SK-N-SH (cell line): ENCODE data around the gene KIZ. TPM values are rescaled to one million over a fixed set of nuclear protein-coding genes. Genes with fewer than 3 reads are reported as not detected.

Experiments
- CTCF ChIA-PET: fragments of 300-600, 350-600 bp; formaldehyde crosslinking; extraction: SDS; loops from one replicate; lab custom pipeline; 2021; lab: Yijun Ruan, JAX
- POLR2A ChIA-PET: fragments of 350-600 bp; sonication (Branson Sonifier 250); formaldehyde crosslinking; extraction: SDS; loops from one replicate; lab custom pipeline; 2020; ENCODE audit warnings: antibody characterized with exemption, inconsistent platforms; lab: Yijun Ruan, JAX
- DNase-seq: peaks from one replicate; pipeline ENCODE4 v3.0.0; 2012
- H2AFZ ChIP-seq: fragments of 200-600 bp; sonication (generic); 2 replicates; pipeline ENCODE4 v1.8.1; 2016; ENCODE audit warnings: antibody characterized with exemption, mild to moderate bottlenecking, low read depth
- H3F3A ChIP-seq: fragments of 200-600 bp; sonication (generic); replicated peaks from 2 replicates; pipeline ENCODE3; 2016; ENCODE audit warnings: antibody characterized with exemption, mild to moderate bottlenecking; ENCODE audit not compliant: insufficient read depth
- H3K27ac ChIP-seq, 2 experiments: fragments of 200-500 bp in 1 of 2; fragments of 200-600 bp in 1 of 2; sonication (Bioruptor generic) in 1 of 2; sonication (generic), shearing (Covaris generic) in 1 of 2; 2 replicates each; pipeline versions ENCODE4 v1.5.1 to v1.6.1; 2014 to 2016; ENCODE audit warnings: low read depth in 2 of 2, inconsistent platforms in 1 of 2, low read length in 1 of 2, mild to moderate bottlenecking in 1 of 2, mixed read lengths in 1 of 2
- H3K27me3 ChIP-seq: fragments of 200-600 bp; sonication (generic), shearing (Covaris generic); 2 replicates; pipeline ENCODE4 v1.6.1; 2016; ENCODE audit warnings: mixed run types; ENCODE audit not compliant: insufficient read depth
- H3K36me3 ChIP-seq, 2 experiments: fragments of 200-500 bp in 1 of 2; fragments of 200-600 bp in 1 of 2; sonication (Bioruptor generic) in 1 of 2; sonication (generic) in 1 of 2; replicated peaks in 1 of 2; 2 replicates each; pipeline versions ENCODE3 to v1.5.1; 2014 to 2016; ENCODE audit warnings: low read length in 1 of 2, mild to moderate bottlenecking in 1 of 2; ENCODE audit not compliant: insufficient read depth in 2 of 2, control insufficient read depth in 1 of 2
- H3K4me1 ChIP-seq, 2 experiments: fragments of 200-500 bp in 1 of 2; fragments of 200-600 bp in 1 of 2; sonication (Bioruptor generic) in 1 of 2; sonication (generic), shearing (Covaris generic) in 1 of 2; 2 replicates each; pipeline versions ENCODE4 v1.5.1 to v1.6.1; 2014 to 2016; ENCODE audit warnings: low read depth in 1 of 2, low read length in 1 of 2, mixed run types in 1 of 2; ENCODE audit not compliant: insufficient read depth in 2 of 2, control insufficient read depth in 1 of 2
- H3K4me2 ChIP-seq: fragments of 200-600 bp; sonication (generic), shearing (Covaris generic); 2 replicates; pipeline ENCODE4 v1.6.1; 2017; ENCODE audit warnings: mixed run types
- H3K4me3 ChIP-seq, 2 experiments: fragments of 200-500 bp in 1 of 2; fragments of 200-600 bp in 1 of 2; sonication (Bioruptor generic) in 1 of 2; sonication (generic), shearing (Covaris generic) in 1 of 2; 2 replicates each; pipeline versions ENCODE4 v1.5.1 to v1.8.1; 2014 to 2016; ENCODE audit warnings: low read depth in 2 of 2, inconsistent platforms in 1 of 2, low read length in 1 of 2, mild to moderate bottlenecking in 1 of 2, mixed read lengths in 1 of 2, moderate library complexity in 1 of 2
- H3K79me2 ChIP-seq: fragments of 200-600 bp; sonication (generic); 2 replicates; pipeline ENCODE4 v1.8.1; 2017; ENCODE audit warnings: mild to moderate bottlenecking; ENCODE audit not compliant: insufficient read depth
- H3K9ac ChIP-seq: fragments of 200-600 bp; sonication (generic); 2 replicates; pipeline ENCODE4 v1.6.1; 2017; ENCODE audit warnings: mixed run types
- H3K9me2 ChIP-seq: fragments of 200-600 bp; sonication (generic); 2 replicates; pipeline ENCODE4 v1.6.1; 2017; ENCODE audit warnings: mixed run types
- H3K9me3 ChIP-seq: fragments of 200-600 bp; sonication (generic); 2 replicates; pipeline ENCODE4 v1.6.1; 2017; ENCODE audit warnings: mixed run types, mild to moderate bottlenecking, moderate library complexity
- H4K20me1 ChIP-seq: fragments of 200-600 bp; sonication (generic); 2 replicates; pipeline ENCODE4 v1.6.1; 2017; ENCODE audit warnings: mild to moderate bottlenecking, mixed run types; ENCODE audit not compliant: insufficient read depth
- CTCF ChIP-seq: fragments of 200-600 bp; sonication (generic); IDR thresholded peaks from 2 replicates; pipeline ENCODE4 v1.6.1; 2017; ENCODE audit warnings: antibody characterized with exemption, mild to moderate bottlenecking, moderate library complexity
- ELF1 ChIP-seq: IDR thresholded peaks from 2 replicates; pipeline ENCODE4 v1.4.0; 2012
- EP300 ChIP-seq, 2 experiments: IDR thresholded peaks; 2 replicates each; pipeline versions ENCODE4 v1.4.0 to v1.6.1; 2012; ENCODE audit warnings: borderline replicate concordance in 1 of 2, low read depth in 1 of 2, low read length in 1 of 2
- EZH2phosphoT487 ChIP-seq: fragments of 200-600 bp; sonication (generic); IDR thresholded peaks from 2 replicates; pipeline ENCODE4 v1.6.1; 2017; ENCODE audit warnings: low read depth, mixed run types, mild to moderate bottlenecking, antibody characterized with exemption, moderate library complexity, borderline replicate concordance
- GABPA ChIP-seq: IDR thresholded peaks from 2 replicates; pipeline ENCODE4 v1.4.0; 2012; ENCODE audit warnings: low read depth, mild to moderate bottlenecking
- MAX ChIP-seq: IDR thresholded peaks from 2 replicates; pipeline ENCODE4 v1.4.0; 2012; ENCODE audit warnings: low read depth
- MEF2A ChIP-seq: IDR thresholded peaks from 2 replicates; pipeline ENCODE4 v1.4.0; 2012; ENCODE audit warnings: low read depth, borderline replicate concordance
- PBX3 ChIP-seq: IDR thresholded peaks from 2 replicates; pipeline ENCODE4; 2012
- POLR2AphosphoS5 ChIP-seq: IDR thresholded peaks from 2 replicates; pipeline ENCODE4 v1.6.1; 2012; ENCODE audit warnings: low read depth, low read length
- RFX5 ChIP-seq: IDR thresholded peaks from 2 replicates; pipeline ENCODE4 v1.6.1; 2012; ENCODE audit warnings: mild to moderate bottlenecking, improper control_type of control experiment, low read length
- RXRA ChIP-seq: IDR thresholded peaks from 2 replicates; pipeline ENCODE4 v1.4.0; 2012; ENCODE audit warnings: low read depth, mild to moderate bottlenecking, borderline replicate concordance
- SMC3 ChIP-seq: IDR thresholded peaks from 2 replicates; pipeline ENCODE4 v1.6.1; 2012; ENCODE audit warnings: low read depth, low read length, improper control_type of control experiment
- TAF1 ChIP-seq: IDR thresholded peaks from 2 replicates; pipeline ENCODE4 v1.6.1; 2012; ENCODE audit warnings: low read depth, mild to moderate bottlenecking, low read length, moderate library complexity, borderline replicate concordance
- TEAD4 ChIP-seq: IDR thresholded peaks from 2 replicates; pipeline ENCODE4 v1.4.0; 2012; ENCODE audit warnings: mild to moderate bottlenecking, borderline replicate concordance; ENCODE audit not compliant: insufficient read depth
- WGBS: methylation state at CpG from one replicate; pipeline ENCODE4 v1.1.6; 2017; ENCODE audit warnings: low lambda C conversion rate; 5-methylcytosine and 5-hydroxymethylcytosine counted together
- polyA plus RNA-seq, 3 experiments: library from polyadenylated mRNA; depleted of rRNA; stranded (reverse); fragments of >200 nt; gene quantifications; 2 replicates each; pipeline ENCODE4 v1.2.3, GENCODE V29; 2012
- TF ChIP-seq, protein P1 (sequence below): fragments of 150-350 bp; IDR thresholded peaks from 2 replicates; pipeline ENCODE4 v1.6.1; 2016; ENCODE audit warnings: mild to moderate bottlenecking, low read depth, low read length

The KIZ gene
- polyA plus RNA-seq, 1 of the 3 experiments (the other 2 are of a cell fraction) = 3.9 TPM

GRCh38 chr20:21174516-21175239 lies 48.8 kb downstream of the KIZ start:
- Histone ChIP-seq H4K20me1 (no peaks in the 10 kb centered on the region; the same call in 1 of the 2 replicates), H3K27ac (no peak overlapping the region), H3K36me3 (peaks cover 0 to 2% of the 10 kb centered on the region in 2 experiments), H3K9me2 (no peaks in the 10 kb centered on the region), H3K79me2 (no peaks in the 10 kb centered on the region), H3K4me2 (no peak overlapping the region), H3F3A (no peaks in the 10 kb centered on the region), H3K27me3 (no peaks in the 10 kb centered on the region), H3K4me3 (no peak overlapping the region), H3K4me1 (no peaks in the 10 kb centered on the region), H3K9ac (no peak overlapping the region), H2AFZ (no peak overlapping the region), H3K9me3 (0 out of 2 replicates have a peak, but pooled peaks cover 5% of the 10 kb centered on the region)
- no peak for DNase-seq
- 75% methylated on average over 2 of the region's 2 CpGs for WGBS
- ChIA-PET CTCF (interaction anchor here (1.2 kb wide), 1 partner anchor 61 kb away, joined by 3 read pairs; no protein-coding TSS in a partner anchor), POLR2A (no interaction called here)
- TF ChIP-seq EP300 (IDR thresholded peaks at IDR 0.05; ENCODE audit: borderline replicate concordance in 1 of 2, low read depth in 1 of 2, low read length in 1 of 2) = no peak
- TF ChIP-seq MEF2A = no peak

DNA sequence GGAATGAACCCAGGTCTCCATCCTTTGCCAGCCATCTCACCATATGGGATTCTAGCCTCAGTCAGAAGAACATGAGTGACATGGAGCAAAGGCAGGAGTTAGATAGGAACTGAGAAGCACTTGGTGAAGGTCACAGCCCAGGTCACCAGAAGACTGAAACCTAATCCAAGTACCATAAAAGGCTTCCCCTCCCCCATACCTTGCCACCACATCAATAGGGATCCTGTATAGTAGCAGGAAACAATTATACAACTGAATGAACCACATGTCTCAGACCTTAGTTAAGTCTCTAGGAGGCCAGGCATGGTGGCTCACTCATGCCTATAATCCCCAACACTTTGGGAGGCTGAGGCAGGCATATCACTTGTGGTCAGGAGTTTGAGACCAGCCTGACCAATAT lies 49.6 kb downstream of the KIZ start:
- Histone ChIP-seq H3K36me3 (no peaks in the 10 kb centered on the region), H3K27me3 (no peaks in the 10 kb centered on the region), H4K20me1 (no peaks in the 10 kb centered on the region; the same call in 1 of the 2 replicates), H3K9ac (no peak overlapping the region), H2AFZ (no peak overlapping the region), H3K79me2 (no peaks in the 10 kb centered on the region), H3K9me3 (0 out of 2 replicates have a peak, but pooled peaks cover 5% of the 10 kb centered on the region), H3F3A (no peaks in the 10 kb centered on the region), H3K4me2 (no peak overlapping the region), H3K9me2 (no peaks in the 10 kb centered on the region), H3K4me3 (no peak overlapping the region), H3K4me1 (no peaks in the 10 kb centered on the region), H3K27ac (no peak overlapping the region)
- ChIA-PET CTCF (no interaction called here), POLR2A (no interaction called here)
- TF ChIP-seq GABPA (no peak), SMC3 (no peak), ELF1 (no peak), EZH2phosphoT487 (no peak), MAX (no peak), POLR2AphosphoS5 (no peak), RFX5 (no peak), CTCF (no peak), TAF1 (no peak), TEAD4 (no peak), PBX3 (no peak), MEF2A (no peak), RXRA (no peak)
- TF ChIP-seq, protein P1, sequence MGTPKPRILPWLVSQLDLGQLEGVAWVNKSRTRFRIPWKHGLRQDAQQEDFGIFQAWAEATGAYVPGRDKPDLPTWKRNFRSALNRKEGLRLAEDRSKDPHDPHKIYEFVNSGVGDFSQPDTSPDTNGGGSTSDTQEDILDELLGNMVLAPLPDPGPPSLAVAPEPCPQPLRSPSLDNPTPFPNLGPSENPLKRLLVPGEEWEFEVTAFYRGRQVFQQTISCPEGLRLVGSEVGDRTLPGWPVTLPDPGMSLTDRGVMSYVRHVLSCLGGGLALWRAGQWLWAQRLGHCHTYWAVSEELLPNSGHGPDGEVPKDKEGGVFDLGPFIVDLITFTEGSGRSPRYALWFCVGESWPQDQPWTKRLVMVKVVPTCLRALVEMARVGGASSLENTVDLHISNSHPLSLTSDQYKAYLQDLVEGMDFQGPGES = no peak
- DNase-seq = no peak
